ENCODE results near the gene METTL26.

Gene METTL26

GRCh38 chr16:636206-637080 lies at the start of gene METTL26:
Gene METTL26, minus strand, starts transcription at chr16:636305. Its CDS starts 15 bp downstream, at chr16:636290.
- peaks cover 7% of the 10 kb centered on the region for H3K4me1 Mint-ChIP-seq
- H3K36me3 Mint-ChIP-seq (ENCODE audit: low read depth) = no peaks in the 10 kb centered on the region
- H3K27ac Mint-ChIP-seq = peak within 1 kb of the TSS; percentile 95 to 98 (median 98)
- no peaks in the 10 kb centered on the region for H3K9me3 Mint-ChIP-seq
- TF ChIP-seq, protein P1, sequence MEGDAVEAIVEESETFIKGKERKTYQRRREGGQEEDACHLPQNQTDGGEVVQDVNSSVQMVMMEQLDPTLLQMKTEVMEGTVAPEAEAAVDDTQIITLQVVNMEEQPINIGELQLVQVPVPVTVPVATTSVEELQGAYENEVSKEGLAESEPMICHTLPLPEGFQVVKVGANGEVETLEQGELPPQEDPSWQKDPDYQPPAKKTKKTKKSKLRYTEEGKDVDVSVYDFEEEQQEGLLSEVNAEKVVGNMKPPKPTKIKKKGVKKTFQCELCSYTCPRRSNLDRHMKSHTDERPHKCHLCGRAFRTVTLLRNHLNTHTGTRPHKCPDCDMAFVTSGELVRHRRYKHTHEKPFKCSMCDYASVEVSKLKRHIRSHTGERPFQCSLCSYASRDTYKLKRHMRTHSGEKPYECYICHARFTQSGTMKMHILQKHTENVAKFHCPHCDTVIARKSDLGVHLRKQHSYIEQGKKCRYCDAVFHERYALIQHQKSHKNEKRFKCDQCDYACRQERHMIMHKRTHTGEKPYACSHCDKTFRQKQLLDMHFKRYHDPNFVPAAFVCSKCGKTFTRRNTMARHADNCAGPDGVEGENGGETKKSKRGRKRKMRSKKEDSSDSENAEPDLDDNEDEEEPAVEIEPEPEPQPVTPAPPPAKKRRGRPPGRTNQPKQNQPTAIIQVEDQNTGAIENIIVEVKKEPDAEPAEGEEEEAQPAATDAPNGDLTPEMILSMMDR (IDR thresholded peaks at IDR 0.05; ENCODE audit: unreplicated experiment in 3 of 3) = no peak
- H3K27me3 Mint-ChIP-seq (ENCODE audit: low read depth) = peaks cover 5% of the 10 kb centered on the region
- peak within 1 kb of the TSS; percentile 96 to 97 (median 96) for H3K4me3 Mint-ChIP-seq

DNA sequence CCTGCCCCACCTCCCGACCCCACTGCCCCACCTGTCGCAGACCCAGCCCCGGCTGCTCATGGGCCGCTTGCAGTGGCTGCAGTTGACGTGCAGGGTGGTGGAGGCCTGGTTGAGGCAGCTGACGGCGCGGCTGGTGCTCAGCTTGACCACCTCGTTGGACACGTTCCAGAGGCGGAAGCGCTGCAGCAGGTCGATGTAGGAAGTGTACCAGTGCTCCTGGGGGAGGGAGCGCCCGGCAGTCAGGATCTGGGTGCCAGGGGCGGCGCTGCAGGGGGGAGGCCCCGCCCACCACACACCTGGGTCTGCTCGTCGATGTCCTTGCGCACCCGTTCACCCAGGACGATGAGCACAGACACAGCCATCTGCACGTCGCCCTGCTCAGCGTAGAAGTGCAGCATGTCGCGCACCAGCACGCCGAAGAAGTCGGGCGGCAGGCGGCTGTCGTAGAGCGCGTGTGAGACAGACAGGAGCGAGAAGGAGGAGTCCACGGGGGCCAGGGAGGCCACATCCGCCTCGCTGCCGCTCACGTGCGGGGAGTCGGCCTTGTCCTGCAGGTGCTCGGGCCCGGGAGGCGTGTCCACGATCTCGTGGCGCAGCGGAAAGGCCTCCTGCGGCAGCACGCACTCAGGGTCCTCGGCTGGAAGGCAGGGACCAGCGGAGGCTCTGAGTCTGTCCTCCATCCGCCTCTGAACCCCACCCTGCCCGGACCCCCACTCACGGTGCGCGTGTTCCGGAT lies 49.0 kb upstream of the METTL26 start:
- peak overlapping the region in 1 of 3 experiments; percentile 23 for H3K4me3 Mint-ChIP-seq
- H3K27me3 Mint-ChIP-seq (ENCODE audit: low read depth) = peaks cover 1% of the 10 kb centered on the region
- no peaks in the 10 kb centered on the region for H3K36me3 Mint-ChIP-seq (ENCODE audit: low read depth)
- no peaks in the 10 kb centered on the region for H3K9me3 Mint-ChIP-seq
- H3K27ac Mint-ChIP-seq = no peak overlapping the region
- peaks cover 6% of the 10 kb centered on the region for H3K4me1 Mint-ChIP-seq
- TF ChIP-seq, protein P1 (IDR thresholded peaks at IDR 0.05; ENCODE audit: unreplicated experiment in 3 of 3) = no peak

DNA sequence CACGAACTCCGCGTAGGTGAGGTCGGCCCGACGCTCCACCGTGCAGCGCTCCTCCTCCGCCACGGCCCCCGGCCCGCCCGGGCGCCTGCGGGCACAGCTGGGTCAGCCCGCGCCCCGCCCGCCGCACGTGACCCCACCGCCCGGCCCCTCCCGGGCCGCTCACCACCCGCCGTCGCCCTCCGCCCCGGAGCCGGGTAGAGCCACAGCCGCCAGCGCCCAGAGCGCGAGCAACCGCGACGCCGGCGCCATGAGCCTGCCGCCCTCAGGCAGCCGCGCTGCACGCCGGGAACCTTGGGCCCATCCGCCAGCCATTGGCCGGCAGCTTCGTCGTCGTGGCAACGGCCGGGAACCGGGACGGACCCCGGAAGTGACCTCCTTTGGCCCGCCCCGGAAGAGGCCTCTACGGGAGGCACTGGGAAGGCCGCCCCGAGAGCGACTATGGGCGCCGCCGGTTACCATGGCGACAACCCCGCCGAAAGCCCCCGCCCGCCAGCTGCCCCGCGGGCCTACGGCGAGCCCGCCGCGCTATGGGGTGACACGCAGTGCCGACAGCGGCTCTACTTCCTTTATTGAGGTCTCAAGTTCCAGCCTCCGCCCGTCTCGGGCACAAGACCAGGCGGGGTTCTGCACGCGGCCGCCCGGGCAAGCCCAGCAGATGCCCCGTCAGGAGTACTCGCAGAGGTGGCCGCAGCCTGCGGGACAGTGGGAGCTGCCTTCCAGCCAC lies 48.1 kb upstream of the METTL26 start, which contains the start of gene JMJD8:
Gene JMJD8, minus strand, starts transcription at position 264 of the 724 bp plus-strand sequence. Its CDS starts 15 bp downstream, at position 249.
- TF ChIP-seq, protein P1 (IDR thresholded peaks at IDR 0.05; ENCODE audit: unreplicated experiment in 3 of 3) = no peak
- Mint-ChIP-seq H3K27ac (no peak within 1 kb of the TSS), H3K4me3 (peak within 1 kb of the TSS; percentile 81 to 85 (median 83)), H3K36me3 (ENCODE audit: low read depth) (no peaks in the 10 kb centered on the region), H3K4me1 (peaks cover 4% of the 10 kb centered on the region), H3K27me3 (ENCODE audit: low read depth) (no peaks in the 10 kb centered on the region), H3K9me3 (no peaks in the 10 kb centered on the region)

DNA sequence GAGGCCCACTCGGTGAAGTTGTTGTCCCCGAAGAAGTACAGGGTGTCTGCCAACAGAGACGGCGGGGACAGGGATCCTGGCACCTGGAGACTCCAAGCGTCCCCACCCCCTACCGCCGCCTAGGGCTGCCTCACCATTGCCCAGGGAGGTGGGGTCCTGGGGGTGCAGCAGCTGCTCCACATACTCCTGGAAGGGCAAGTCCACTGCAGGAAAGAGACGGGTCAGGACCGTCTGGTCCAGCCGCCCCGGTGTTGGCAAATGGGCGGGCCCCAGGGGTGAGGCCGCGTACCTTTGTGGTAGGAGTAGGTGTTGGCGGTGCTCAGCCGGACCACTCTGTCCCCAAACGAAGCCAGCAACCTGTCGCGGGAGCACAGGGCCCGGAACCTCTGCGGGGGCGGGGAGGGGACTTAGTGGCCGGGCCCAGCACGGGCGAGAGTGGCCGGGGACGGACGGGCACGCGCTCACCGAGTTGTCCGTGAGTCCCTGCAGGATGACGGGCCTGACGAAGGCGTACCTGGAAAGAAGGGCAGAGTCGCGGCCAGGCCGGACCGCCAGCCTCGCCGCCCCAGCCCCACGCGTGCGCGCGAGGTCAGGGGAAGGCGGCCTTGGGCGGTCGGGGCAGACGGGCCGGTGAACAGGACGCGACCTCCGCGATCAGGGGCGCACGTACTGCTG lies 47.4 kb upstream of the METTL26 start:
- H3K4me1 Mint-ChIP-seq = peaks cover 4% of the 10 kb centered on the region
- H3K36me3 Mint-ChIP-seq (ENCODE audit: low read depth) = no peaks in the 10 kb centered on the region
- TF ChIP-seq, protein P1 (IDR thresholded peaks at IDR 0.05; ENCODE audit: unreplicated experiment in 3 of 3) = no peak
- H3K27ac Mint-ChIP-seq = no peak overlapping the region
- H3K9me3 Mint-ChIP-seq = no peaks in the 10 kb centered on the region
- H3K4me3 Mint-ChIP-seq = peak overlapping the region; percentile 77 to 85 (median 83)
- H3K27me3 Mint-ChIP-seq (ENCODE audit: low read depth) = no peaks in the 10 kb centered on the region

All from nephron (organoid).